Left hindlimb (tissue), 1 donor: ENCODE results near the gene CTSC.
A peak's percentile ranks its signal among the peaks of the same experiment; 100 is the strongest.
"Not testable (repeated sequence)": the region's sequence is repeated elsewhere in the genome, so short reads cannot be mapped to it uniquely, and the experiment has no call there.

ENCODE experiments used
- DNase-seq: peaks from one replicate; pipeline ENCODE4 v3.0.0-alpha.2; 2018

The CTSC gene

DNA sequence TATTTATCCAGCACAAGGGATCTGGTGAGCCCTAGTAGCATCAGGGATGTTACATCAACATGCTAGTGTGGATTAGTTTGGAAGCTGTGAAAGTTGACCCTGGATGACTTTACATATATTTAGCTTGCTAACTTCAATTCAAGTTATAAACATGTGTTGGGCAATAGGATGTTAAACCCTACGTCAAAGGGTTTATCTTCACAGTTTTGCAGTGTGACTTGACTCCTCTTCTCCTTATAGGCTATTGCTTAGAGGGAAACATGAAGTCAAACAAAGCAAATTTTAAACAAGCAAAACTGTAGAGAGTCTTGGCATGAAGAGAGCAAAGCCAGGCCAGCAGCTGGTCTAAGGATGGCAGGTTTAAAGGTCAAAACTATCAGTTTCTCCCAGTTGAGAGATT is 11.3 kb upstream of the CTSC start:
- DNase-seq = no peak

DNA sequence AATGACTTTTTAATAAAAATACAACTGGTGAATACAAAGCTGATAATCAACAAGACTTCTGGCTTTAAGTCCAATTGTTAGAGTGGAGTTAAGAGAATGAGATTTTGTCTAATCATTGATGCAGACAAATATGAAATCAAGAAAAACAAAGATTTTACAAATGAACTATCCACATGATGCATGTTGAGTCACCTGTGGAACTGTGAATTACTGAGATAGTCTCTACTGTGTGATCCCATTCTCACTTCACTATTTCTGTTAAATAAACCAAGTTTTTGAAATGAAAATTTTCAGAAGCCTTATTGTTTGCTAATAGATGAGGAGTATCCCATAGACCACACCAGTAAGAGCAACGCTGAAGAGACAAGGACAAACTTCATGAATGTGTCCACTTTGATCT is 8.4 kb upstream of the CTSC start:
- DNase-seq = no peak

DNA sequence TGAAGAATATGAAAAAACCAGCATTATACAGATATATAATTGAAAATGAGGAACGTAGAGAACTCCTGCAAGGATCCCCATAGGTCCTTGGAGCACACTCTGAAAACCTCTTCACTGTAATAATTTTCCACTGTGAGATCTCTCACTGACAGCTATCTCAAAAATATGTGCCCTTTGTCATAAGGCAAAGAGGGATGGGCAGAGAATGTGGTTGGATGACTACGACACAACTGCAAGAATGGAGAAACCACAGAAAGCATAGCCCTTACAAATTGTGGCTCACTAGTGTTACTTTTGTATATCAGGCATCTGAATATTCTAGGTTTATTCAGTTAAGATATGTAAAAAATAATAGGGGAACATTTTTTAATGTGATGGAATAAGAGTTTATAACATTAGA is 7.9 kb upstream of the CTSC start:
- no peak for DNase-seq

DNA sequence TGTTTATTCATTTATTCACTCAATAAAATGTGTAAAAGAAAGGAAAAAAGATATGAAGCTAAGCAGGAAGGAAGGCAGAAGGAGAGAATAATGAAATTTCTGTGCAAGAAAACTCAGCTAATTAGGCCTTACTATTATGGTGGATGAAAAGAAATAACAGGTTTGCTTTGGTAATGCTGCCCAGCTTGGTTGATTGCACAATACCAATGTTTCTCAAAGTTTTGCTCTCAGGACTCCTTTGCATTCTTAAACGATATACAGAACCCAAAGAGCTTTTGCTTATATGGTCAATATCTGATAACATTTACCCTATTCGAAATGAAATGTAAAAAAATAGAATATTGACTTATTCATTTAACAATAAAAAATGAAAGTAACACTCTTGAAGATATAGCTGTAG is 7.3 kb upstream of the CTSC start:
- no peak for DNase-seq

DNA sequence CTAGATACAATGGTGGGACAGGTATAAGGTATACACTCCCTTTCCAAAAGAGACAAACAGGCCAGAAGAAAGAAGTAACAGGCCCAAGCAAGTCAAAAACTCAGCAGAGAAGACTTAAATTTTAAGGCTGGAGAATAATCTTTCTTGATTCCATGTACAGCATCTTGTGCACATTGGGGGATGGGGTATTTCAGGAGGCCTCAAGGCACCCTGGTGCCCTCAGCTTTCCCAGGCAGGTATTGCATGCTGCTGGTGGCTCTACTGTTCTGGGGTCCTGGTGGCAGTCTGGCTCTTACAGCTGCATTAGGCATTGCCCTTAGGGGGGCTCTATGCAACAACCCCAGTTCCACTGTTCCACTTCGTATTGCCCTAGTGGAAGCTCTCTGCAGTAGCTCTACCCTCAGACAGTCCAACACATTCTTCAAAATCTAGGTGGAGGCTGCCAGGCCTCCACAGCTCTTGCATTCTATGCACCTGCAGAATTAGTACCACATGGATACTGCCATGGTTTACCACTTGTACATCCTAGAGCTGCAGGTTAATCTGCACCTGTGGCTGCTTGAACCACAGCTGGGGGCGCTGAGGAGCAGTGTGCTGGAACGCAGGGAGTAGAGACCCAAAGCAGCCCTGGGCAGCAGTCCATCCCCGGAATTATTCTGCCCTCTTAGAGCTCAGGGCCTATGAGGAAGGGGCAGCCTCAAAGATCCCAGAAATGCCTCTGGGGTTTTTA is 4.2 kb upstream of the CTSC start:
- no peak for DNase-seq

DNA sequence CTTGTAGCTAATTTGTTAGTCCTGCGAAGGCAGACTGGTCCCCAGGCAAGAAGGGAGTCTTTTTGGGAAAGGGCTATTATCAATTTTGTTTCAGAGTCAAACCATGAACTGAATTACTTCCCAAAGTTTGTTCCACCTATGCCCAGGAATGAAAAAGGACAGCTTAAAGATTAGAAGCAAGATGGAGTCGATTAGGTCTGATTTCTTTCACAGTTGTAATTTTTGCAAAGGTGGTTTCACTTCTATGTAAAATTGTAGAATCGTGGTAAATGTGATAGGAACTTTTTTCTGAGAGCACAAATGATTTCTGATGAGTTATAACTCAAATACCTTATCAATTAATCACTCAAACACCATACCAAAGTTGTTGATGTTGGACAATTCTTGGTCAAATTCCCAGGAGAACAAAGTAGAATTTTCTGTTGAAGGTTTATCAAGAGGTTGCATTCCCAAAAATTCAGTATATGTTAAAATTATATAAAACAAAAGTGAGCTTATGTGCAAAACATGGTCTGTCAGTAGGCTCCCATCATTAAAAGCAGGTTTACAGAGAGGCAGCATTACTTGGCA is 2.9 kb upstream of the CTSC start:
- DNase-seq = no peak

DNA sequence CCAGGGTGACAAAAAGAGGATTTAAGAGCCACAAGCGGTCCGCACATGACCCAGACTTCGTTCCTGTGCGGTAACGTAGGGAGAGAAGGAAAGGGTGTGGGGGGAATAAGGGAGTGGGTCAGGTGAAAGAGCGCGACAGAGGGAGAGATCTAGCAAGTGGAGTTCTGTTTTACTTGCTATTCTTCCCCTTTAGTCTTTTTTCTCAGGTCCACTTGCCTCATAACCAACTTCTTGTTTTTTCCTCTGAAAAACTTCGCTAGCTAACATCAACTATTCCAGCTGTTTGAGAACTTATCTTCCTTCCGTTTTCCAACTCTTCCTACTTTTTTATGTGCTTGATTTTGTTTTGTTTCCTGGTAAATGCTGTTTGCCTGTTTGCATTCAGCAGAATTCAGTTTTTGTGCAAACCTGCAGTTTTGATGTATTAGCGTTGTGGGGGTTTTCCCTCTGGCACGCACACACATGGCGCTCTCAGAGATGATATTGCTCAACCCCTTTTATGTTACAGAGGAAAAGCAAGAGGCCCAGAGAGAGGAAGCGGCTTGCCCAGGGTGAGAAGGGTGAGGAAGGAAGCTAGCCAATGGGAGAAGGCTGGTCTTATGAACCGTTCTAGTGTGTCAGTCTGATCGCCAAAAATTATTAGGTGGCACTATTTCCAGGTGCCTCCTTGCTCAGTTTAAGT is 592 bp upstream of the CTSC start:
- peak; percentile 42 for DNase-seq

DNA sequence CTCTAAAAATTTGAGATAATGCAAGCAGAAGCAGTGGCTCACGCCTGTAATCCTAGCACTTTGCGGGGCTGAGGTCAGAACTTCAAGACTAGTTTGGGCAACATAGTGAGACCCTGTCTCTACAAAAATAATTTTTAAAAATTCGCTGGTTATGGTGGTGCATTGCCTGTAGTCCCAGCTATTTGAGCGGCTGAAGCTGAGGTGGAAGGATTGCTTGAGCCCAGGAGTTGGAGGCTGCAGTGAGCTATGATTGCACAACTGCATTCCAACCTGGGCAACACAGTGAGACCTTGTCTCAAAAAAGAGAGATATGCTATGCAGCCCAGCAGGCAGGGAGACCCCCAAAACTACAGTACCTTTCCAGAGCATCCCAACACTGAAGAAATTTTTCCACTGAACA is 2.3 kb downstream of the CTSC start:
- DNase-seq = no peak

DNA sequence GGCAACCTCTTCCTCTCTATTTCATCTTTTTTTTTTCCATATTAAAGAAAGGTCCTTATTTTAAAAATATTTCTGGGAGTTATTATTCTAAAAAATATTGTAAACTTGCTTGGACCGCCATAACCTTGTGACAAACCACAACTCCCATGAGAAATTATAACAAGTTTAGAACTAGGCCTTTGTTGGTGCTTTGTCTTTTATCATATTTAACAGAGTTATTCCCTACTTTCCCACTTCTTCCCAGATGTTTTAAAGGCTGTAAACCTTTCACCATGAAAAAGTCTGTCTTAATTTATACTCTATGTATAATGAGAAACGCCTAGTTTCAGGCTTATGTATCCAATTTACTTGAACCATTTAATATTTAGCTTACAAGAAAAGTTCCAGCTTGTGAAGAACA is 3.7 kb downstream of the CTSC start:
- DNase-seq = no peak

DNA sequence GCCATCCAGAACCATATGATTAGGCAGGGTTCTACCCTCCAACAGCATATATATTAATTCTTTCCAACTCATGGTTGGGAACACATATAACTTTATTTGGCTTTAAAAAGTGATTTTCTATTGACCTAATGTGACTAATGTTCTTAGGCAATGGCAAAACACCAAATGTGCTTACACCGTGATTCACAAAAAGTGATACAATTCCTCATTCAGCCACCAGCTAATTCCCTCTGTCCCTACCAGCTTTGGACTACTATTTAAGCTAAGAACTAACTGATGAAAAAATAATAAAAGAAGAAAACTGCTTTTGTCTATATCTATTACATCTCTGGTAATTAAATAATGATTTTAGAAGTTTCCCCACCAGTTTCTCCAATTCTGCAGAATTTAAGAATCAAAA is 4.7 kb downstream of the CTSC start:
- no peak for DNase-seq

DNA sequence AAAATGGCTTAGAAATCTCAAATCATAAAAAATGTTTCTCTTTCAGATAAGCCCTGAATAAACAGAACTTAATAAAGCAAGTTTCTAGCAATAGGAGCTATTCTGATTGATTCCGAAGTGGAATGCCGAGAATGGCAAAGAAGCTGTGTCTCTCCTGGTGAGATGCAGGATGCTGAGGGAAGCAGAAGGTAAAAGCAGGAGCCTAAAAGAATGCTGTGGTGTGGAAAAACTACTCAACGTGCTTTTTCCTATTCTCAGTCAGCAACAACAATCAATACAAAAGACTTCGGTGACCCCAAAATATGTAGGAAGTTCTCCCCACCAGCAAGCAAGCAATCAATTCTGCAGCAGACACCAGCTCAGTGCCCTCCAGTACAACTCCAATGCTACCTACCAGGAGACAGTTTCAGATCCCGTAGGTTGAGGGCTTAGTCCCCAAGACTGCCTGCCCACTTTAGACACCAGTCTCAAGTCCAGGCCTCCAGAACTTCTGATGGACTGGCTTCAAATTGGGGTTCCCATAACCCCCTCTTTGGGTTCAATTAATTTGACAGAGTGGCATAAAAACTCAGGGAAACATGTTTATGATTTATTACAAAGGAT is 6.6 kb downstream of the CTSC start:
- DNase-seq = no peak

DNA sequence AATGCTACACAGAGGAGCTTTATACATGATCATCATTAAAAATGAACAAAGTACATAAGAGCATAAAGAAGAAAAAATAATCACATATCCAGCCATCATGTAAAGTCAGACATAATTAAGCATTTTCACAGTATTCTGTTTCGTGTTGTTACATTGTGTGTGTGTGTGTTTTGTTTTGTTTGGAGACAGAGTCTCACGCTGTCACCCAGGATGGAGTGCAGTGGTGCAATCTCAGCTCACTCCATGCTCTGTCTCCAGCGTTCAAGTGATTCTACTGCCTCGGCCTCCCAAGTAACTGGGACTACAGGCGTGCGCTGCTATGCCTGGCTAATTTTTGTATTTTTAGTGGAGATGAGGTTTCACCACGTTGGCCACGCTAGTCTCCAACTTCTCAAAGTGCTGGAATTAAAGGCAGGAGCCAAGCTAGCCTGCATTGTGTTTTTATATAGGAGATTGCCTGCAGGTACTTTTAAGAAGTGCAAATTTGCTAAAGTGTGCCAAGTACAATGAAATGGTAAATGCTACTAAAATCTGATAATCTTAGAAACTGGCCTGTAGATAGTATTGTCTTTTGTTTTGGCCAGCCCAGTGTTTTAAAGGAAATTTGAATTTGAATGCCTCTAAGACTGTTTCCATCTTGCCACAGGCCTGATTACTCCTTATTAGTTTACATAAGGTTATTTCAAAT is 7.8 kb downstream of the CTSC start:
- no peak for DNase-seq

DNA sequence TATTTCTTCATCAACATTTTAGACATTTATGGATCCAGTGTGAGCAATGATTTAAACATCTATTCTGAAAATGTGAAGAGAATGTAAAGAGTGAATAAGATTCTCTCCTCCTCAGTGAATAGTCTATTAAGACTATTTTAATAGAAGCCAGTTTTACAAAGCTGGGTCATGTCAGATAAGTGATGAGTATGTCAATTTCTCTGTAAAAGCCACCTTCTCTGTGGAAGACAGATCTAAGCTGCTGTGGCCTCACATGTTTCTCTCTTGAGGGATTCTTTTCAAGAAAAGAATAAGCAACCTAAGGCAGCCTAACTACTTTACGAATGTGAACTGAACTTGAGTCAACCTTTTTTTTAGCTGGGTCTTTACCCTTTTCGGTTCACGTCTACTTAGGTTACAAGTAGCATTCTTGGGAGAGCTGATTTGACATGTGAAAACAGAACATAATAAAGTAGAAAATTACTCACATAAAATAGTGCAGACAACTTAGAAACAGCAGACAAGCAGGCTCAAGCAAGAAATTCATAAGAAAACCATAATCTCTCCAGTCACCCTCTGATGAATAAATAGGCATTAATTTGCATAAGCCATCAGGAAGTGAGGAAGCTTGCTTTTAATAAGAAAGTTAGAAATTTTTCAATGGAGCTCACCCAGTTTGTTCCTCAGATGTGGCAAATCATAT is 9.9 kb downstream of the CTSC start:
- DNase-seq = no peak

DNA sequence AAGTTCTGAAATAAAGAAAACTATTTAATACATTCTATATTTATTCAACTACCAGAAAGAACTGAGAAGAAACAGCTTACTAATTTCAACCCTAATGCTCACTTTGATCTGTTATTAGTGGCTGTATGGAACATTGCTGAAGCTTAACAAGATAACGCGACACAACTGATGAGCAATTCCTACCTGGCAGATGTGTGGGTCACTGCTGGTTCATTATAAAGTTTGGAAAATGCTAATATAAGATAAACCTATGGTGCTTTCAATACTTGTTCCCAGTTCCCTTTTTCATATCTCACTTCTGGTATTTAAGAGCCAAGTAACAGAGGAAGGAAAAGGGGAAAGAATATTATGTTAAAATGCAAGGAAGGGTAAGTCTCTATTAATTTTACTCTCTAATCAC is 10.5 kb downstream of the CTSC start:
- no peak for DNase-seq

DNA sequence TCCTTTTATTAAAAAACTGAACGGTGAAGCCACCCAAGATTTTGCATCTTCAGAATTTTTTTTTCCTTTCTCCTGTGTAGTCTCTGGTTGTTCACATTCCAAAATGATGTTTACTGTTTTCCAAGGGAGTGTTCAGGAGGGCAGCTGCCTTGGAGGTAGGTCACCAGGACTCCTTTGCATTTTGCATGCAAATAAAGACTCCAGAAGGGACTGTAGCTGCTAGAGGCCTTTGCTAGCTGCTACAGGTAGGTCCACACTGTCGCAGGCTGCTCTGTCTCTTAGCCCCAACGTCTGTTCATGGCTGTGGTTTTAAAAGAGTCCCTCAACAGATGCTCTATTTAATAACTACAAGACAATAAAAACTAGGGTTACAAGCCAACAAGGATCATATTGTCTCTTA is 11.4 kb downstream of the CTSC start:
- DNase-seq = no peak

DNA sequence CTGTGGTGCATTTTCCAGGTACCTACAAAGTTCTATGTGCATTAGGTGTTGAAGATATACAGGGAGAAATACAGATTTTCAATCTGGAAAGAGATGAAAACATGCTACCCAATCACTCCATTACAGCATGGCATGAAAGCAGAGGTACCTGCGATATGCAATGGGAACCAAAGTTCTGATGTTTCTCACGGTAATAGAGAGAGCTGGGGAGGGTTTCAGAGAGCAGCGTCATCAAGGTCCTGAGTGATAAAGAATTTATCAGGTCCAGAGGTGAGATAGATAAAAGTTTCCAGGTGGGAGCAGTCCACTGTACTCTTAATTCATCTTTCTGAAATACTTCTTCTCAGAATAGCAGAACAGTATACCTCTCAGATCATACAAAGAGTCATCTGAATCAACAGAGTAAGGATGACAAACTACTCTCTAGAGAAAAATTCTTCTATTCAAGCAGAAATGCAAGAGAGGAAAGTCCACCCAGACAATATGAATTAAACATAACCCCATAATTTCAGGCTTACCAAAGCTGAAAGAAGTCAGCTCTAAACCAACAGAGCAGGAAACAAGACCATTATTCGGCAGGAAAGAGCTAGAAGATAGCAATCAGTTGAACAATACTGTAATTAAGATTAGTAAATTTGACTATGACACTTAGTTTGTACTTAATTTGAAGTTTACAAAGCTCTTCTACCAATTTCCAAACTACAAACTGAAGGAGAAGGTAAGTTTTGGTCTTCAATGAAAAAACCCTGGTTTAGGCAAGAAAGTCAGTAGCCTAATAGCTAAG is 12.8 kb downstream of the CTSC start:
- DNase-seq = no peak

DNA sequence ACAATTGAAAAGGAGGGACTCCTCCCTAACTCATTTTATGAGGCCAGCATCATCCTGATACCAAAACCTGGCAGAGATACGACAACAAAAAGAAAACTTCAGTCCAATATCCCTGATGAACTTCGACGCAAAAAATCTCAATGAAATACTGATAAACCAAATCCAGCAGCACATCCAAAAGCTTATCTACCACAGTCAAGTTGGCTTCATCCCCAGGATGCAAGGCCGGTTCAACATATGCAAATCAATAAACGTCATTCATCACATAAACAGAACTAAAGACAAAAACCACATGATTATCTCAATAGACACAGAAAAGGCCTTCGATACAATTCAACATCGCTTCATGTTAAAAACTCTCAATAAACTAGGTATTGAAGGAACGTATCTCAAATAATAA is 14.7 kb downstream of the CTSC start:
- DNase-seq = not testable (repeated sequence)

DNA sequence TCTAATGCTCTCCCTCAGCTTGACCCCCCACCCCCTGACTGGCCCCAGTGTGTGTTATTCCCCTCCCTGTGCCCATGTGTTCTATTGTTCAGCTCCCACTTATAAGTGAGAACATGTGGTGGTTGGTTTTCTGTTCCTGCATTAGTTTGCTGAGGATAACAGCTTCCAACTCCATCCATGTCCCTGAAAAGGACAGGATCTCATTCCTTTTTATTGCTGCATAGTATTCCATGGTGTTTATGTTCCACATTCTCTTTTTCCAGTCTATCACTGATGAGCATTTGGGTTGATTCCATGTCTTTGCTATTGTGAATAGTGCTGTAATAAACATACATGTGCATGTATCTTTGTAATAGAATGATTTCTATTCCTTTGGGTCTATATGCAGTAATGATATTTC is 16.1 kb downstream of the CTSC start:
- DNase-seq = not testable (repeated sequence)

DNA sequence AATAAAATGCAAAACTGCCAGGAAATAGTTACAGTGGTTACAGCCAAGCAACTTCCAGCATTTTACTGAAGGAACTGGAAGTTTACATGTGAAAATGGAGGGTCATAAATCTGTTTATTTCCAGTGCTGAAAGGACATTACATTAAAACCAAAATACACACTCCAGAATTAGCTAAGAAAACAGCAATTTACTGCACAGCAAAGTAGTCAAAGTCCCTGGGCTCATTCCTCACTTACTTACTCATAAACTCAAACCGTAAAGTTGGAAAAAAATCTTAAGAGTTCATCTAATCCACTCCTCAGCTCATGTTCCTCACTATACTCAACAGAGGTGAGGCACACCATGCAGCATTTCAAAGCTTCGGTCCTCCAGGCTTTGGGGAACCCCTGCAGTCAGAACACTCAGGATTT is 17.4 kb downstream of the CTSC start:
- no peak for DNase-seq

DNA sequence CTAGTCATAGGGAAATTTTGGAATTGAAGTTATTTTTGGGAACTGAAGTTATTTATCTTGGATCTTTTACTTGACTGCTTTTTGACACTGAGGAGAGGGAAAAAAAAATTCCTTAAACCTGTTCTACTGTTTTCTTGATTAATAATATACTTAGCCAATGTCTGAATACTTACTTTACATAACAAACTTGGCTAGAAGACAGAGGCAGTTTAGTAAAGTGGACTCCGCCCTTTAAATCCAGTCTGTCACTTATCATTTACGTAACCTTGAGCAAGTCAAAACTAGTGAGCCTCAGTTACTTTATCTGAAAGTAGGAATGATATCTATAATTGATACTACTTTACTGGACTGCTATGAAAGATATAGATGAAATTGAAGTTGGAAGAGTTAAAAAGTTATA is 19.5 kb downstream of the CTSC start:
- no peak for DNase-seq

DNA sequence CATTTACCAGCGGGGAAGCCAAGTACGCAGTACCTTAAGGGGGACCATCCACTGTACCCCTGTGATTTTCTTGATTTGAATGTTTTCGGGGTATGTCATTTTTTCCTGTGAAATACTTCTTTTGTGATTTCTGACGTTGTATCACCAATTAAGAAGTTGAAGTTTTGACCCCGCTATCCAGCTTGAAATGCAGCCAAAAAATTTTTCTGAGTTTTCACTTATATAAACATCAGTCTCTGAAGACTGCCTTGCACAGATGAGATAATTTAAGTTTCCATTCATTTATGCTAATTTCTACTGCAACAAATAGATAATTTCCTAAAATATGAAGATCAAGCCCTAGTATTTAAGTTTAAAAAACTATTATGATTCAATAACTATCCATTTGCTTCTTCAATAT is 20.0 kb downstream of the CTSC start:
- no peak for DNase-seq

DNA sequence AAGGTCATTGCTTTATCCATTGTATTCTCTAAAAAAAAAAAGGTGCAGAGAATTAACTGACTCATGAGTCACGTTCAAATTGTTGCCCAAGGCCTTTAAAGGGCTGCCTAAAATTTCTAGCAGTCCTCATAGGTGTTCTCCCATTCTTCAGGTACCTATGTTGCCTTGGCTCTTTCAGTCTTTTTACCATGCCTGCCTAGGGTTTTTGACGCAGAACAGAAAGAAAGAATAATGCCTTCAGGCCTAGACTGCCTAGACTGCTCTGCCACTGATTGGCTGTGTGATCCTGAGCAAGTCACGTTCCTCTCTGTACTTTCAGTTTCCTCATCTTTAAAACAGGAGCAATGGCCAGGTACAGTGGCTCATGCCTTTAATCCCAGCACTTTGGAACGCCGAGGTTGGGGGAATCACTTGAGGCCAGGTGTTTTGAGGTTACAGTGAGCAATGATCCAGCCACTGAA is 21.5 kb downstream of the CTSC start:
- no peak for DNase-seq
